GM21529 (cell line): ENCODE results near the gene IQSEC2.
A peak's percentile ranks its signal among the peaks of the same experiment; 100 is the strongest.

Experiments
- ATAC-seq: cut with Tn5 transposase; IDR thresholded peaks from one replicate; pipeline ENCODE4 v1.9.1; 2021; ENCODE audit not compliant: unreplicated experiment

The IQSEC2 gene

GRCh38 chrX:53281321-53281822 is at the start of gene IQSEC2:
Gene IQSEC2, minus strand, starts transcription at chrX:53281584.
- ATAC-seq = no peak

- ATAC-seq = no peak
Observed at GRCh38 chrX:53330331-53330730, 48.9 kb upstream of the IQSEC2 start.

- no peak for ATAC-seq
Observed at GRCh38 chrX:53324803-53325202, 43.4 kb upstream of the IQSEC2 start.

- no peak for ATAC-seq
Observed at GRCh38 chrX:53324085-53324484, 42.7 kb upstream of the IQSEC2 start.

- ATAC-seq = no peak
Observed at GRCh38 chrX:53323196-53323595, 41.8 kb upstream of the IQSEC2 start.

- no peak for ATAC-seq
Observed at GRCh38 chrX:53321943-53322497, 40.6 kb upstream of the IQSEC2 start.

GRCh38 chrX:53321230-53321942 is 40.0 kb upstream of the IQSEC2 start:
- ATAC-seq = no peak

GRCh38 chrX:53320543-53321229 is 39.3 kb upstream of the IQSEC2 start:
- no peak for ATAC-seq

GRCh38 chrX:53319614-53320542 is 38.5 kb upstream of the IQSEC2 start:
- no peak for ATAC-seq

- ATAC-seq = no peak
Observed at GRCh38 chrX:53318766-53319353, 37.5 kb upstream of the IQSEC2 start.

- peak; percentile 75 for ATAC-seq
Observed at GRCh38 chrX:53317365-53318069, 36.1 kb upstream of the IQSEC2 start.

GRCh38 chrX:53316860-53317237 is 35.5 kb upstream of the IQSEC2 start:
- no peak for ATAC-seq

GRCh38 chrX:53316111-53316859 is 34.9 kb upstream of the IQSEC2 start:
- ATAC-seq = no peak

- ATAC-seq = no peak
Observed at GRCh38 chrX:53313728-53314105, 32.3 kb upstream of the IQSEC2 start.

GRCh38 chrX:53312946-53313727 is 31.8 kb upstream of the IQSEC2 start:
- peak; percentile 61 for ATAC-seq

- ATAC-seq = no peak
Observed at GRCh38 chrX:53309837-53310236, 28.5 kb upstream of the IQSEC2 start.

- ATAC-seq = no peak
Observed at GRCh38 chrX:53308836-53309235, 27.5 kb upstream of the IQSEC2 start.
